ENCODE measurements around the gene NINJ1.

Gene NINJ1

DNA sequence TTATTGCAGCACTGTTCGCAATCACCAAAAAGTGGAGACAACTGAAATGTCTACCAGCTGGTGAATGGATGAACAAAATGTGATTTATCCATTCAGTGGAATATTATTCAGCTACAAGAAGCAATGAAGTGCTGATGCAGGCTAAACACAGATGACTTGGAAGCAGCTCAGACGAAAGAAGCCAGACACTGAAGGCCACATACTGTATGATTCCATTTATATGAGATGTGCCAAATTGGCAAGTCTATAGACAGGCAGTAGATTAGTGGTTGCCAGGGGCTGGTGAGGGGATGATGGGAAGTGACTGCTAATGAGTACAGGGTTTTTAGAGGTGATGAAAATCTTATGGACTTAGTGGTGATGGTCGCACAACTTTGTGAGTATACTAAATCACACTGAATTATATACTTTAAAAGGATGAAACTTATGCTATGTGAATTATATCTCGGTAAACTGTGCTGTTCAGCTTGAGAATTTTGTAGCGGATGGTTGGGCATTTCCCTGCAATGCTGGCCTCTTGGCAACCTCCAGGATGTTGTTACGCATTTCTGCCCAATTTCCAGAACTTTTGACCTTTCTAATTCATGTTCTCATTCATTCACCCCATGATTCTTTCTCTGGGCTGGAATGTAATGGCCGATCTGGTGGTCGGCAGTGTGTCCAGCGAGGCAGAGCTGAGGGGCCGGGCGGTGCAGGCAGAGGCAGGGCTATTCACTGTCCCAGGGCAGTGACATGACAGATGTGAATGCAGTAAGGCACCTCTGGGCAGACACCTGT lies 27.9 kb upstream of the NINJ1 start:
- no peak overlapping the region for H3K4me3 ChIP-seq (ENCODE audit: low read depth in 1 of 5, low read length in 5 of 5)
- H3K9ac ChIP-seq (ENCODE audit: low read length in 5 of 5): no peak overlapping the region
- H3K4me1 ChIP-seq (ENCODE audit: control insufficient read depth in 5 of 5, insufficient read depth in 5 of 5, low read length in 5 of 5): peaks cover 0 to 6% (median 3%) of the 10 kb centered on the region in 5 donors
- H3K27me3 ChIP-seq (ENCODE audit: control insufficient read depth in 5 of 5, insufficient read depth in 4 of 5, low read length in 5 of 5): no peaks in the 10 kb centered on the region
- H3K36me3 ChIP-seq (ENCODE audit: control insufficient read depth in 5 of 5, insufficient read depth in 5 of 5, low read length in 5 of 5): no peaks in the 10 kb centered on the region
- no peaks in the 10 kb centered on the region for H3K9me3 ChIP-seq (ENCODE audit: control insufficient read depth in 5 of 5, low read length in 5 of 5)
- H3K27ac ChIP-seq (ENCODE audit: low read depth, low read length): no peak overlapping the region

DNA sequence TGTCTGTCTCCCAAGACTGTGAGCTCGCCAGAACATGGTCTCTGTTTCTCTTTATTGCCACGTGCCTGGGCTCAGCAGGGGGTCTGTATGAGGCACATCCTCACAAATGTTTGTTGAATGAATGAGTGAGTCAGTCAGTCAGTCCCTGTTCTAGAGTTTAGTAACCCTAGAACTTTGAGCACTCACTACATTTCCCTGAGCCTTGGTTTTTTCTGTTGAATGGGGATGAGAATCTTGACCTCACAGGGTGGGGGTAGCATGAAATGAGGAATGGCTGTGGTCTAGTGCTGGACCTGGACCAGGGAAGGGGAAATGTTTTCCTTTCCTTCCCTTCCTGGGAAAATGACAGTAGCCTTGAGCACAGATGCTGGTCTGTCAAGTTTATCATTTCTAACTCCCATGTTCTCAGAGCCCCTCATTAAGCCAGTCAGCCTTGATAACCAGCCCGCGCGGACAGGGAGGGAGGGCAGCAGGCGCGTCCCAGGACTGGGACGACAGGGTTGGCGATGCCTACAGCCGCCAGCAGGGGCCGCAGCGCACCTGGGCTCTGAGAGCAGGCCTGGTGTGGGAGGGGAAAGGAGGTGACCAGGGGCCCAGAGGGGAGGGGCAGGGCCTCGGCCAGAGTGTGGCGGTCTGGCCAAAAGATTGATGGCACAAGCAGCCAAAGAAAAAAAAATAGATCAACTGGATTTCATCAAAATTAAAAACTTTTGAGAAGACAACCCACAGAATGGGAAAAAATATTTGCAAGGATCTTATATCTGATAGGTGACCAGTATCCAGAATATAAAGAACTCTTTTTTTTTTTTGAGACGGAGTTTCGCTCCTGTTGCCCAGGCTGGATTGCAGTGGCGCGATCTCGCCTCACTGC lies 25.8 kb upstream of the NINJ1 start:
- Histone ChIP-seq H3K27me3 (ENCODE audit: control insufficient read depth in 5 of 5, insufficient read depth in 4 of 5, low read length in 5 of 5) (no peaks in the 10 kb centered on the region), H3K9me3 (ENCODE audit: control insufficient read depth in 5 of 5, low read length in 5 of 5) (peaks cover 0 to 5% (median 0%) of the 10 kb centered on the region in 5 donors), H3K27ac (ENCODE audit: low read depth, low read length) (no peak overlapping the region), H3K36me3 (ENCODE audit: control insufficient read depth in 5 of 5, insufficient read depth in 5 of 5, low read length in 5 of 5) (no peaks in the 10 kb centered on the region), H3K4me3 (ENCODE audit: low read depth in 1 of 5, low read length in 5 of 5) (peak overlapping the region in 1 of 5 donors; percentile 6), H3K4me1 (ENCODE audit: control insufficient read depth in 5 of 5, insufficient read depth in 5 of 5, low read length in 5 of 5) (peaks cover 0 to 6% (median 3%) of the 10 kb centered on the region in 5 donors), H3K9ac (ENCODE audit: low read length in 5 of 5) (peak overlapping the region in 1 of 5 donors; percentile 12)

GRCh38 chr9:93156475-93157008 lies 22.5 kb upstream of the NINJ1 start:
- Histone ChIP-seq H3K4me3 (ENCODE audit: low read depth in 1 of 5, low read length in 5 of 5) (no peak overlapping the region), H3K27ac (ENCODE audit: low read depth, low read length) (no peak overlapping the region), H3K9ac (ENCODE audit: low read length in 5 of 5) (no peak overlapping the region)

GRCh38 chr9:93155716-93156474 lies 21.8 kb upstream of the NINJ1 start:
- Histone ChIP-seq H3K27me3 (ENCODE audit: control insufficient read depth in 5 of 5, insufficient read depth in 4 of 5, low read length in 5 of 5) (peaks cover 0 to 4% (median 0%) of the 10 kb centered on the region in 5 donors), H3K36me3 (ENCODE audit: control insufficient read depth in 5 of 5, insufficient read depth in 5 of 5, low read length in 5 of 5) (no peaks in the 10 kb centered on the region), H3K4me1 (ENCODE audit: control insufficient read depth in 5 of 5, insufficient read depth in 5 of 5, low read length in 5 of 5) (peaks cover 0 to 6% (median 3%) of the 10 kb centered on the region in 5 donors), H3K9me3 (ENCODE audit: control insufficient read depth in 5 of 5, low read length in 5 of 5) (peaks cover 0 to 5% (median 0%) of the 10 kb centered on the region in 5 donors), H3K4me3 (ENCODE audit: low read depth in 1 of 5, low read length in 5 of 5) (no peak overlapping the region), H3K9ac (ENCODE audit: low read length in 5 of 5) (no peak overlapping the region), H3K27ac (ENCODE audit: low read depth, low read length) (no peak overlapping the region)

More at GRCh38 chr9:93156475-93157008, 22.5 kb upstream of the NINJ1 start:
- H3K36me3 ChIP-seq (ENCODE audit: control insufficient read depth in 5 of 5, insufficient read depth in 5 of 5, low read length in 5 of 5): no peaks in the 10 kb centered on the region
- H3K4me1 ChIP-seq (ENCODE audit: control insufficient read depth in 5 of 5, insufficient read depth in 5 of 5, low read length in 5 of 5): peaks cover 0 to 6% (median 3%) of the 10 kb centered on the region in 5 donors
- H3K9me3 ChIP-seq (ENCODE audit: control insufficient read depth in 5 of 5, low read length in 5 of 5): peaks cover 0 to 5% (median 0%) of the 10 kb centered on the region in 5 donors
- H3K27me3 ChIP-seq (ENCODE audit: control insufficient read depth in 5 of 5, insufficient read depth in 4 of 5, low read length in 5 of 5): no peaks in the 10 kb centered on the region

GRCh38 chr9:93154293-93154903 lies 20.3 kb upstream of the NINJ1 start:
- no peak overlapping the region for H3K27ac ChIP-seq (ENCODE audit: low read depth, low read length)
- peaks cover 0 to 3% (median 0%) of the 10 kb centered on the region in 5 donors for H3K4me1 ChIP-seq (ENCODE audit: control insufficient read depth in 5 of 5, insufficient read depth in 5 of 5, low read length in 5 of 5)
- no peak overlapping the region for H3K4me3 ChIP-seq (ENCODE audit: low read depth in 1 of 5, low read length in 5 of 5)
- no peak overlapping the region for H3K9ac ChIP-seq (ENCODE audit: low read length in 5 of 5)
- H3K27me3 ChIP-seq (ENCODE audit: control insufficient read depth in 5 of 5, insufficient read depth in 4 of 5, low read length in 5 of 5): peaks cover 0 to 6% (median 0%) of the 10 kb centered on the region in 5 donors
- no peaks in the 10 kb centered on the region for H3K36me3 ChIP-seq (ENCODE audit: control insufficient read depth in 5 of 5, insufficient read depth in 5 of 5, low read length in 5 of 5)
- H3K9me3 ChIP-seq (ENCODE audit: control insufficient read depth in 5 of 5, low read length in 5 of 5): peaks cover 0 to 5% (median 0%) of the 10 kb centered on the region in 5 donors

- Histone ChIP-seq H3K27me3 (ENCODE audit: control insufficient read depth in 5 of 5, insufficient read depth in 4 of 5, low read length in 5 of 5) (peaks cover 0 to 6% (median 0%) of the 10 kb centered on the region in 5 donors), H3K27ac (ENCODE audit: low read depth, low read length) (no peak overlapping the region), H3K4me1 (ENCODE audit: control insufficient read depth in 5 of 5, insufficient read depth in 5 of 5, low read length in 5 of 5) (peaks cover 0 to 3% (median 0%) of the 10 kb centered on the region in 5 donors), H3K9me3 (ENCODE audit: control insufficient read depth in 5 of 5, low read length in 5 of 5) (peaks cover 0 to 6% (median 3%) of the 10 kb centered on the region in 5 donors), H3K9ac (ENCODE audit: low read length in 5 of 5) (no peak overlapping the region), H3K4me3 (ENCODE audit: low read depth in 1 of 5, low read length in 5 of 5) (no peak overlapping the region), H3K36me3 (ENCODE audit: control insufficient read depth in 5 of 5, insufficient read depth in 5 of 5, low read length in 5 of 5) (no peaks in the 10 kb centered on the region)
These were observed 17.2 kb upstream of the NINJ1 start for GRCh38 chr9:93151097-93151784.

DNA sequence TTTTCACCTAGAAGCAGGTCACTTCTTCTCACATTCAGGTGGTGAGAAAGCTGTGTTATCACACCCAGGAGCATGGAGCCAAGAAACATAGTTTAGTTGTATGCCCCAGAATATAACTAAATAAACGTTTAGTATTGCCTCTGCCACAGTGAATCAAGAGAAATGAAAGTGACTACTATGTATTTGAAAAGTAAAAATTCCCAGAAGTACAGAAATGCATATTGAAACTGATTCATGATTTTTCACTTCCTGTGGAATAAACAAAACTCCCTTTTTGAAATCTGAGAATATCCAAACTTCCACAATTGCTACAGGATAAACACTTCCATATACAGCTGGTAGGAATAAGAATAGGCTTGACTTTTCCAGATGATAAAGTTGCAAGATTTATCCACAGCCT lies 15.3 kb upstream of the NINJ1 start:
- H3K9me3 ChIP-seq (ENCODE audit: control insufficient read depth in 5 of 5, low read length in 5 of 5): peaks cover 0 to 6% (median 3%) of the 10 kb centered on the region in 5 donors
- peaks cover 0 to 6% (median 3%) of the 10 kb centered on the region in 5 donors for H3K4me1 ChIP-seq (ENCODE audit: control insufficient read depth in 5 of 5, insufficient read depth in 5 of 5, low read length in 5 of 5)
- peaks cover 0 to 9% (median 0%) of the 10 kb centered on the region in 5 donors for H3K27me3 ChIP-seq (ENCODE audit: control insufficient read depth in 5 of 5, insufficient read depth in 4 of 5, low read length in 5 of 5)
- H3K9ac ChIP-seq (ENCODE audit: low read length in 5 of 5): no peak overlapping the region
- H3K4me3 ChIP-seq (ENCODE audit: low read depth in 1 of 5, low read length in 5 of 5): no peak overlapping the region
- no peak overlapping the region for H3K27ac ChIP-seq (ENCODE audit: low read depth, low read length)
- H3K36me3 ChIP-seq (ENCODE audit: control insufficient read depth in 5 of 5, insufficient read depth in 5 of 5, low read length in 5 of 5): no peaks in the 10 kb centered on the region

GRCh38 chr9:93148721-93149120 lies 14.7 kb upstream of the NINJ1 start:
- H3K27me3 ChIP-seq (ENCODE audit: control insufficient read depth in 5 of 5, insufficient read depth in 4 of 5, low read length in 5 of 5): peaks cover 0 to 14% (median 0%) of the 10 kb centered on the region in 5 donors
- H3K9ac ChIP-seq (ENCODE audit: low read length in 5 of 5): no peak overlapping the region
- H3K27ac ChIP-seq (ENCODE audit: low read depth, low read length): no peak overlapping the region
- H3K36me3 ChIP-seq (ENCODE audit: control insufficient read depth in 5 of 5, insufficient read depth in 5 of 5, low read length in 5 of 5): no peaks in the 10 kb centered on the region
- H3K9me3 ChIP-seq (ENCODE audit: control insufficient read depth in 5 of 5, low read length in 5 of 5): peaks cover 0 to 6% (median 3%) of the 10 kb centered on the region in 5 donors
- peaks cover 0 to 12% (median 9%) of the 10 kb centered on the region in 5 donors for H3K4me1 ChIP-seq (ENCODE audit: control insufficient read depth in 5 of 5, insufficient read depth in 5 of 5, low read length in 5 of 5)
- H3K4me3 ChIP-seq (ENCODE audit: low read depth in 1 of 5, low read length in 5 of 5): no peak overlapping the region
